ENCODE data around the gene TENM3. TPM values are rescaled to one million over a fixed set of nuclear protein-coding genes. Genes with fewer than 3 reads are reported as not detected.

TENM3 gene
- total RNA-seq, 2 experiments from 2014 or later: not detected

DNA sequence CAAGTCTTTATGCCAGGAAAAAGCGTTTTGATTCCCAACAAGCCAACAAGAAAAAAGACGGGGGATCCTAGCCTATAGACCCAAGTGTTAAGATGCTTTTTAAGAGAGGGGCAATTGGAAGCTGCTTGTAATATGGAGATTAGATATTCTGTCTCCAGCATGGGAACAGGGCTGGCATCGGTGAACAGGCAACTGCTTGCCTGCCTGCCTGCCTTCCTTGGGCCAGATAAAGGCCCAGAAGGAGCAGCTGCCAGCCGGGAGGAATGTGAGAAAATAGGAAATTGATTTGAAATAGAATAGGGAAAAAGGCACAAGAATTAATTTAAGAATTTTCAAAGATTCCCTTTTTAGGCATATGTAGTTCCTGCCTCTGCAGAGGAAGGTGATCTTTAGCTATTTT is 192.2 kb downstream of the TENM3 start:
- H3K36me3 Mint-ChIP-seq (ENCODE audit: low read depth): no peaks in the 10 kb centered on the region
- POLR2A ChIA-PET: no interaction called here
- CTCF ChIA-PET: no interaction called here
- Histone ChIP-seq H3K9me3 (ENCODE audit: control insufficient read depth in 1 of 2, insufficient read depth in 1 of 2, low read length in 2 of 2) (peaks cover 0 to 5% of the 10 kb centered on the region in 2 experiments), H3K4me3 (ENCODE audit: low read length) (no peak overlapping the region), H3K4me1 (ENCODE audit: insufficient read depth, low read length) (no peaks in the 10 kb centered on the region), H3K27me3 (ENCODE audit: control insufficient read depth in 1 of 2, insufficient read depth in 2 of 2, low read length in 2 of 2) (no peaks in the 10 kb centered on the region), H3K27ac (ENCODE audit: low read depth in 1 of 2, low read length in 2 of 2) (no peak overlapping the region), H3K36me3 (ENCODE audit: insufficient read depth, low read length) (no peaks in the 10 kb centered on the region)
- intact Hi-C loops (cut with DNase I, micrococcal nuclease): no loop called here
- ATAC-seq (ENCODE audit: poor library complexity): no peak
- no peak for DNase-seq
- peaks cover 13% of the 10 kb centered on the region for H3K27me3 Mint-ChIP-seq
- H3K4me1 Mint-ChIP-seq (ENCODE audit: low read depth): no peaks in the 10 kb centered on the region
- TF ChIP-seq CTCF (IDR thresholded peaks at IDR 0.05): no peak
- H3K4me3 Mint-ChIP-seq: no peak overlapping the region
- no peak overlapping the region for H3K27ac Mint-ChIP-seq
- H3K9me3 Mint-ChIP-seq: no peaks in the 10 kb centered on the region

DNA sequence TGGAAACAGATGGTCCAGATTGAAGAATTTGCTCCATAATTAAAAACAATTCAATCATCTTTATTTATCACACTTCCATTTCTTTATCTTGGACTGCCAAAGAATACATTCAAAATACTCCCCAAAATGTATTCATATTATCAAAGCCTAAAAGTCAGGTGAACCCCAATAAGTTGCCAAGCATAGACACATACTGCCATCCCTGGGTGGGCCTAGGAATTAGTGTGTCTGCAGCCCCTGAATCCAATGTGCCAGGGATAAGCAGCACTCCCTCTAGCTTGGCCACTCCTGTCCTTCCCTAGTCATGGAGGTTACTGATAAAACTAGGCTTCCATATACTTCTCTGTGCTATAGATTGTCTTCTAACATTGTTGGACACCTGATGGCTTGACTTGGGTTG is 199.9 kb downstream of the TENM3 start:
- H3K27ac ChIP-seq (ENCODE audit: low read depth in 1 of 2, low read length in 2 of 2): no peak overlapping the region
- H3K27ac Mint-ChIP-seq: no peak overlapping the region
- no peaks in the 10 kb centered on the region for H3K9me3 Mint-ChIP-seq
- H3K4me1 Mint-ChIP-seq (ENCODE audit: low read depth): peaks cover 10% of the 10 kb centered on the region
- no peaks in the 10 kb centered on the region for H3K4me1 ChIP-seq (ENCODE audit: insufficient read depth, low read length)
- no peak for TF ChIP-seq CTCF (IDR thresholded peaks at IDR 0.05)
- no peaks in the 10 kb centered on the region for H3K36me3 ChIP-seq (ENCODE audit: insufficient read depth, low read length)
- DNase-seq (no peak), ATAC-seq (ENCODE audit: poor library complexity) (no peak)
- intact Hi-C loops (cut with DNase I, micrococcal nuclease): no loop called here
- H3K4me3 ChIP-seq (ENCODE audit: low read length): no peak overlapping the region
- H3K27me3 ChIP-seq (ENCODE audit: control insufficient read depth in 1 of 2, insufficient read depth in 2 of 2, low read length in 2 of 2): peaks cover 12 to 27% of the 10 kb centered on the region in 2 experiments
- H3K27me3 Mint-ChIP-seq: peaks cover 36% of the 10 kb centered on the region
- POLR2A ChIA-PET: no interaction called here
- CTCF ChIA-PET: no interaction called here
- H3K9me3 ChIP-seq (ENCODE audit: control insufficient read depth in 1 of 2, insufficient read depth in 1 of 2, low read length in 2 of 2): no peaks in the 10 kb centered on the region
- no peaks in the 10 kb centered on the region for H3K36me3 Mint-ChIP-seq (ENCODE audit: low read depth)
- no peak overlapping the region for H3K4me3 Mint-ChIP-seq

DNA sequence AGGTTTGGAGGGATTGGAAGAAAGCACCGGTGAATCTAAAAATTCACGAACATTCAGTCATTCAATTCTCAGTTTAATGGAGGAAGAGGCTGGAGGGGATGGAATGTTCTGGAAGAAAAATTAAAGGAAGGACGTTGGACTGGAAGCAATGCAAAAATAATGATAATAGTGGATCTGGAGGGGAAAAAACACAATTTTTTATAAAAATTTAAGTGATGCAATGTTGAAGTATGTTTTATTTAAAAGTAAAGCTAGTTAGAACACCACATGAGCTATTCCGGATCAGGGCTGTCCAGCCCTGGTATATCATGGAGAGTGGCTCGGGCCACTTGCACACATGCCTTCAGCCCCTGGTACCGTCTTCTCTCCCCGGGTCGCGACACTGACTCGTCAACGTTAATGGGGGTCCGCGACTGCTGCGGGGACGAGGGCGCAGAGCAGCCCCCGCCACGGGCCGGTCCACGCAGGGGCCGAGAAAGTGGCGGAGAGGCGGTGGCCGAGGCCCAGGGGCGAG is 204.6 kb downstream of the TENM3 start:
- Mint-ChIP-seq H3K36me3 (ENCODE audit: low read depth) (no peaks in the 10 kb centered on the region), H3K27me3 (peaks cover 74% of the 10 kb centered on the region), H3K9me3 (no peaks in the 10 kb centered on the region), H3K27ac (no peak overlapping the region), H3K4me1 (ENCODE audit: low read depth) (peaks cover 25% of the 10 kb centered on the region), H3K4me3 (peak overlapping the region; percentile 70)
- no peak for DNase-seq
- peaks cover 5% of the 10 kb centered on the region for H3K4me1 ChIP-seq (ENCODE audit: insufficient read depth, low read length)
- no peak overlapping the region for H3K4me3 ChIP-seq (ENCODE audit: low read length)
- ATAC-seq (ENCODE audit: poor library complexity): no peak
- no peaks in the 10 kb centered on the region for H3K36me3 ChIP-seq (ENCODE audit: insufficient read depth, low read length)
- CTCF ChIA-PET: no interaction called here
- POLR2A ChIA-PET: no interaction called here
- H3K27ac ChIP-seq (ENCODE audit: low read depth in 1 of 2, low read length in 2 of 2): no peak overlapping the region
- H3K9me3 ChIP-seq (ENCODE audit: control insufficient read depth in 1 of 2, insufficient read depth in 1 of 2, low read length in 2 of 2): no peaks in the 10 kb centered on the region
- peaks cover 20 to 65% of the 10 kb centered on the region in 2 experiments for H3K27me3 ChIP-seq (ENCODE audit: control insufficient read depth in 1 of 2, insufficient read depth in 2 of 2, low read length in 2 of 2)
- intact Hi-C loops (cut with DNase I, micrococcal nuclease): no loop called here
- no peak for TF ChIP-seq CTCF (IDR thresholded peaks at IDR 0.05)
